GM23338 (cell line): ENCODE data around the gene ZFHX3.

Experiments used
- CREB1 ChIP-seq: fragments of 250-450 bp; sonication (Bioruptor Pico); IDR thresholded peaks from 2 replicates; pipeline ENCODE4 v1.5.0; 2020; ENCODE audit warnings: low read depth, mild to moderate bottlenecking, moderate library complexity
- CTCF ChIP-seq, 2 experiments: fragments of 200-600 bp in 1 of 2; sonication (generic) in 1 of 2; conservative IDR thresholded peaks; 2 replicates each; pipeline versions ENCODE4 v1.5.1 to v1.6.1; 2016 to 2017; ENCODE audit warnings: antibody characterized with exemption in 2 of 2, low read depth in 2 of 2, mild to moderate bottlenecking in 2 of 2, moderate library complexity in 1 of 2
- EZH2 ChIP-seq: fragments of 200-600 bp; sonication (generic); IDR thresholded peaks from one replicate; pipeline ENCODE4 v1.8.0; 2017; ENCODE audit warnings: antibody characterized with exemption, mild to moderate bottlenecking, low read depth; ENCODE audit not compliant: unreplicated experiment
- EZH2phosphoT487 ChIP-seq: fragments of 200-600 bp; sonication (generic); IDR thresholded peaks from one replicate; pipeline ENCODE4 v1.8.1; 2018; ENCODE audit warnings: antibody characterized with exemption; ENCODE audit not compliant: unreplicated experiment
- POLR2AphosphoS5 ChIP-seq: IDR thresholded peaks from 2 replicates; pipeline ENCODE4 v1.6.1; 2016; ENCODE audit warnings: antibody characterized with exemption, low read depth
- REST ChIP-seq: IDR thresholded peaks from one replicate; pipeline ENCODE4 v1.6.1; 2018; ENCODE audit warnings: antibody characterized with exemption; ENCODE audit not compliant: unreplicated experiment
- STAT1 ChIP-seq: IDR thresholded peaks from one replicate; pipeline ENCODE4 v1.6.1; 2016; ENCODE audit warnings: antibody characterized with exemption; ENCODE audit not compliant: unreplicated experiment
- ZNF331 ChIP-seq: fragments of 250-450 bp; sonication (Bioruptor Pico); IDR thresholded peaks from 2 replicates; pipeline ENCODE4 v1.5.0; 2020; ENCODE audit warnings: low read depth, mild to moderate bottlenecking, moderate library complexity

GRCh38 chr16:73042807-73043206, 5.1 kb downstream of the ZFHX3 start:
- TF ChIP-seq CTCF (conservative IDR thresholded peaks at IDR 0.05; ENCODE audit: low read depth in 2 of 2) = no peak
- TF ChIP-seq POLR2AphosphoS5 = no peak
- TF ChIP-seq EZH2 = no peak
- no peak for TF ChIP-seq REST
- no peak for TF ChIP-seq CREB1 (CRISPR knock-in tag)
- TF ChIP-seq EZH2phosphoT487 = no peak
- TF ChIP-seq STAT1 = no peak
- TF ChIP-seq ZNF331 (CRISPR knock-in tag) = no peak
